Measurements from ENCODE around the gene MLLT10. TPM values are rescaled to one million over a fixed set of nuclear protein-coding genes. Genes with fewer than 3 reads are reported as not detected.

The MLLT10 gene
- total RNA-seq, 1 experiment from 2014 or later, result 22.5 TPM

- no peaks in the 10 kb centered on the region for H3K9me3 ChIP-seq
- H3K4me3 ChIP-seq, result no peak overlapping the region
- no peaks in the 10 kb centered on the region for H3K27me3 ChIP-seq
- peaks cover 21% of the 10 kb centered on the region for H3K36me3 ChIP-seq
- DNase-seq, result no peak
These were observed 143.5 kb downstream of the MLLT10 start for GRCh38 chr10:21677551-21677950.

- Histone ChIP-seq H3K27me3 (no peaks in the 10 kb centered on the region), H3K4me3 (no peak overlapping the region), H3K36me3 (peaks cover 15% of the 10 kb centered on the region), H3K9me3 (no peaks in the 10 kb centered on the region)
- no peak for DNase-seq
These were observed 147.1 kb downstream of the MLLT10 start for GRCh38 chr10:21681156-21681555.

- Histone ChIP-seq H3K27me3 (no peaks in the 10 kb centered on the region), H3K4me3 (no peak overlapping the region), H3K9me3 (no peaks in the 10 kb centered on the region), H3K36me3 (peaks cover 17% of the 10 kb centered on the region)
- no peak for DNase-seq
These were observed 153.4 kb downstream of the MLLT10 start for GRCh38 chr10:21687266-21688008.

GRCh38 chr10:21688009-21688332 is 153.9 kb downstream of the MLLT10 start:
- H3K36me3 ChIP-seq, result peaks cover 13% of the 10 kb centered on the region
- H3K4me3 ChIP-seq, result no peak overlapping the region
- H3K27me3 ChIP-seq, result no peaks in the 10 kb centered on the region
- H3K9me3 ChIP-seq, result no peaks in the 10 kb centered on the region
- no peak for DNase-seq

GRCh38 chr10:21688870-21689269 is 154.8 kb downstream of the MLLT10 start:
- H3K9me3 ChIP-seq, result no peaks in the 10 kb centered on the region
- DNase-seq, result no peak
- H3K36me3 ChIP-seq, result peaks cover 18% of the 10 kb centered on the region
- no peaks in the 10 kb centered on the region for H3K27me3 ChIP-seq
- H3K4me3 ChIP-seq, result no peak overlapping the region

GRCh38 chr10:21689881-21690280 is 155.8 kb downstream of the MLLT10 start:
- no peak for DNase-seq
- H3K9me3 ChIP-seq, result no peaks in the 10 kb centered on the region
- H3K36me3 ChIP-seq, result peaks cover 26% of the 10 kb centered on the region
- H3K27me3 ChIP-seq, result no peaks in the 10 kb centered on the region
- H3K4me3 ChIP-seq, result no peak overlapping the region

- Histone ChIP-seq H3K36me3 (peaks cover 31% of the 10 kb centered on the region), H3K4me3 (no peak overlapping the region), H3K9me3 (no peaks in the 10 kb centered on the region), H3K27me3 (no peaks in the 10 kb centered on the region)
- DNase-seq, result no peak
These were observed 158.9 kb downstream of the MLLT10 start for GRCh38 chr10:21692916-21693315.

- Histone ChIP-seq H3K27me3 (no peaks in the 10 kb centered on the region), H3K9me3 (peaks cover 2% of the 10 kb centered on the region; the same call in 1 of the 2 replicates), H3K36me3 (peaks cover 32% of the 10 kb centered on the region), H3K4me3 (no peak overlapping the region)
- DNase-seq, result no peak
These were observed 159.4 kb downstream of the MLLT10 start for GRCh38 chr10:21693418-21693817.

- no peak for DNase-seq
- Histone ChIP-seq H3K4me3 (no peak overlapping the region), H3K27me3 (no peaks in the 10 kb centered on the region), H3K36me3 (peaks cover 43% of the 10 kb centered on the region), H3K9me3 (peaks cover 12% of the 10 kb centered on the region)
These were observed 160.6 kb downstream of the MLLT10 start for GRCh38 chr10:21694631-21695030.

GRCh38 chr10:21696302-21696701 is 162.3 kb downstream of the MLLT10 start:
- no peak for DNase-seq
- no peak overlapping the region for H3K4me3 ChIP-seq
- H3K36me3 ChIP-seq, result peaks cover 52% of the 10 kb centered on the region
- H3K27me3 ChIP-seq, result no peaks in the 10 kb centered on the region
- H3K9me3 ChIP-seq, result peaks cover 26% of the 10 kb centered on the region

- peaks cover 45% of the 10 kb centered on the region for H3K36me3 ChIP-seq
- H3K27me3 ChIP-seq, result no peaks in the 10 kb centered on the region
- no peak overlapping the region for H3K4me3 ChIP-seq
- no peak for DNase-seq
- H3K9me3 ChIP-seq, result peaks cover 26% of the 10 kb centered on the region
These were observed 165.5 kb downstream of the MLLT10 start for GRCh38 chr10:21699575-21699974.

- H3K4me3 ChIP-seq, result no peak overlapping the region
- H3K36me3 ChIP-seq, result peaks cover 41% of the 10 kb centered on the region
- DNase-seq, result no peak
- peaks cover 26% of the 10 kb centered on the region for H3K9me3 ChIP-seq
- no peaks in the 10 kb centered on the region for H3K27me3 ChIP-seq
These were observed 166.4 kb downstream of the MLLT10 start for GRCh38 chr10:21700474-21700873.

GRCh38 chr10:21702633-21703111 is 168.6 kb downstream of the MLLT10 start:
- no peak for DNase-seq
- Histone ChIP-seq H3K9me3 (peaks cover 26% of the 10 kb centered on the region), H3K4me3 (no peak overlapping the region), H3K36me3 (peaks cover 36% of the 10 kb centered on the region), H3K27me3 (no peaks in the 10 kb centered on the region)

- H3K4me3 ChIP-seq, result no peak overlapping the region
- H3K9me3 ChIP-seq, result peaks cover 10% of the 10 kb centered on the region
- no peak for DNase-seq
- peaks cover 20% of the 10 kb centered on the region for H3K36me3 ChIP-seq
- no peaks in the 10 kb centered on the region for H3K27me3 ChIP-seq
These were observed 171.3 kb downstream of the MLLT10 start for GRCh38 chr10:21705142-21705827.

- peaks cover 5% of the 10 kb centered on the region for H3K9me3 ChIP-seq
- DNase-seq, result no peak
- H3K36me3 ChIP-seq, result peaks cover 22% of the 10 kb centered on the region
- H3K4me3 ChIP-seq, result no peak overlapping the region
- H3K27me3 ChIP-seq, result no peaks in the 10 kb centered on the region
These were observed 171.8 kb downstream of the MLLT10 start for GRCh38 chr10:21705828-21706176.

- peaks cover 20% of the 10 kb centered on the region for H3K36me3 ChIP-seq
- no peaks in the 10 kb centered on the region for H3K9me3 ChIP-seq
- no peaks in the 10 kb centered on the region for H3K27me3 ChIP-seq
- no peak for DNase-seq
- no peak overlapping the region for H3K4me3 ChIP-seq
These were observed 173.5 kb downstream of the MLLT10 start for GRCh38 chr10:21707498-21707897.

- Histone ChIP-seq H3K36me3 (peaks cover 38% of the 10 kb centered on the region), H3K4me3 (no peak overlapping the region), H3K27me3 (no peaks in the 10 kb centered on the region), H3K9me3 (no peaks in the 10 kb centered on the region)
- no peak for DNase-seq
These were observed 178.9 kb downstream of the MLLT10 start for GRCh38 chr10:21712975-21713374.

Data from MG63 (cell line).